Karpas-422 (cell line): ENCODE data around the gene INCA1. TPM values are rescaled to one million over a fixed set of nuclear protein-coding genes. Genes with fewer than 3 reads are reported as not detected.

Source experiments
- DNase-seq: peaks from one replicate; pipeline ENCODE4 v3.0.0-alpha.2; 2015
- H2AFZ ChIP-seq: fragments of 200-600 bp; sonication (generic); 2 replicates; pipeline ENCODE4 v1.6.1; 2014; ENCODE audit warnings: antibody characterized with exemption, low read length, mixed read lengths
- H3K27ac ChIP-seq: fragments of 200-600 bp; sonication (generic); 2 replicates; pipeline ENCODE4 v1.5.1; 2014; ENCODE audit warnings: mild to moderate bottlenecking, low read length, moderate library complexity
- H3K27me3 ChIP-seq: fragments of 200-600 bp; sonication (generic); 2 replicates; pipeline ENCODE4 v1.6.1; 2014; ENCODE audit warnings: low read length, mixed read lengths
- H3K36me3 ChIP-seq: fragments of 200-600 bp; sonication (generic); 2 replicates; pipeline ENCODE4 v1.6.1; 2014; ENCODE audit warnings: low read length, mixed read lengths; ENCODE audit not compliant: insufficient read depth
- H3K4me1 ChIP-seq: fragments of 200-600 bp; sonication (generic); 2 replicates; pipeline ENCODE4 v1.6.1; 2014; ENCODE audit warnings: mild to moderate bottlenecking, low read length, mixed read lengths
- H3K4me2 ChIP-seq: fragments of 200-600 bp; sonication (generic); 2 replicates; pipeline ENCODE4 v1.6.1; 2014; ENCODE audit warnings: low read length, low read depth, mild to moderate bottlenecking; ENCODE audit not compliant: poor library complexity, severe bottlenecking
- H3K4me3 ChIP-seq: fragments of 200-600 bp; sonication (generic); 2 replicates; pipeline ENCODE4 v1.5.1; 2014; ENCODE audit warnings: mild to moderate bottlenecking, antibody characterized with exemption, low read length, mixed read lengths
- H3K79me2 ChIP-seq: fragments of 200-600 bp; sonication (generic); 2 replicates; pipeline ENCODE4 v1.6.1; 2014; ENCODE audit warnings: mild to moderate bottlenecking, low read length, mixed read lengths
- H3K9ac ChIP-seq: fragments of 200-600 bp; sonication (generic); 2 replicates; pipeline ENCODE4 v1.6.0; 2014; ENCODE audit warnings: low read length
- H3K9me2 ChIP-seq: fragments of 200-600 bp; sonication (generic), shearing (Covaris generic); replicated peaks from 2 replicates; pipeline ENCODE4 v1.6.0; 2014; ENCODE audit warnings: mild to moderate bottlenecking, low read length, moderate library complexity; ENCODE audit not compliant: insufficient read depth
- H3K9me3 ChIP-seq: fragments of 300-700, 200-600 bp; sonication (generic); 2 replicates; pipeline ENCODE4 v1.6.1; 2014; ENCODE audit warnings: low read length, mixed read lengths
- H4K20me1 ChIP-seq: fragments of 200-600 bp; sonication (generic); 2 replicates; pipeline ENCODE4 v1.6.1; 2014; ENCODE audit warnings: mild to moderate bottlenecking, antibody characterized with exemption, low read length, low read depth; ENCODE audit not compliant: insufficient read depth
- total RNA-seq: library from RNA; depleted of rRNA; stranded (reverse); fragments of >200 nt; shearing (Covaris generic); gene quantifications from 2 replicates; pipeline ENCODE4 v1.2.3, GENCODE V29; 2014; ENCODE audit warnings: low replicate concordance; rRNA removed

The INCA1 gene
- not detected in 2 replicates for total RNA-seq

- H3K4me1 ChIP-seq = peaks cover 18% of the 10 kb centered on the region
- peak within 1 kb of the TSS; percentile 86 for H3K4me2 ChIP-seq
- H3K79me2 ChIP-seq = peaks cover 21% of the 10 kb centered on the region
- peak within 1 kb of the TSS; percentile 92 for H3K9ac ChIP-seq
- H3K27ac ChIP-seq = peak within 1 kb of the TSS; percentile 37
- no peaks in the 10 kb centered on the region for H3K27me3 ChIP-seq
- no peaks in the 10 kb centered on the region for H3K9me2 ChIP-seq
- H2AFZ ChIP-seq = 0 out of 2 replicates have a peak within 1 kb of the TSS, but pooled peaks have one; percentile 57
- H3K9me3 ChIP-seq = no peaks in the 10 kb centered on the region
- 0 out of 2 replicates have a peak, but pooled peaks cover 2% of the 10 kb centered on the region for H3K36me3 ChIP-seq
- H3K4me3 ChIP-seq = peak within 1 kb of the TSS; percentile 78
- no peaks in the 10 kb centered on the region for H4K20me1 ChIP-seq
- peak; percentile 97 for DNase-seq
Measured at GRCh38 chr17:4997302-4998026, at the start of gene INCA1, which contains the start of gene KIF1C. Gene INCA1 (minus strand): TSS chr17:4997522. CDS start chr17:4994437, 3,085 bp downstream. Gene KIF1C (plus strand): TSS chr17:4997950. CDS start chr17:5000247, 2,297 bp downstream.

- H3K9me3 ChIP-seq = no peaks in the 10 kb centered on the region
- no peaks in the 10 kb centered on the region for H3K36me3 ChIP-seq
- no peak overlapping the region for H3K4me3 ChIP-seq
- H3K4me1 ChIP-seq = no peaks in the 10 kb centered on the region
- H4K20me1 ChIP-seq = no peaks in the 10 kb centered on the region
- H3K9ac ChIP-seq = no peak overlapping the region
- no peak overlapping the region for H3K27ac ChIP-seq
- no peak overlapping the region for H2AFZ ChIP-seq
- no peak overlapping the region for H3K4me2 ChIP-seq
- H3K79me2 ChIP-seq = no peaks in the 10 kb centered on the region
- no peaks in the 10 kb centered on the region for H3K9me2 ChIP-seq
- no peaks in the 10 kb centered on the region for H3K27me3 ChIP-seq
- DNase-seq = no peak
Measured at GRCh38 chr17:5045496-5045895, 48.2 kb upstream of the INCA1 start.

GRCh38 chr17:5044630-5045029, 47.3 kb upstream of the INCA1 start:
- H3K27me3 ChIP-seq = no peaks in the 10 kb centered on the region
- no peak overlapping the region for H3K4me2 ChIP-seq
- H3K36me3 ChIP-seq = no peaks in the 10 kb centered on the region
- H4K20me1 ChIP-seq = no peaks in the 10 kb centered on the region
- H2AFZ ChIP-seq = no peak overlapping the region
- H3K79me2 ChIP-seq = no peaks in the 10 kb centered on the region
- H3K9me2 ChIP-seq = no peaks in the 10 kb centered on the region
- no peaks in the 10 kb centered on the region for H3K4me1 ChIP-seq
- no peak overlapping the region for H3K9ac ChIP-seq
- H3K9me3 ChIP-seq = no peaks in the 10 kb centered on the region
- no peak overlapping the region for H3K27ac ChIP-seq
- no peak for DNase-seq
- no peak overlapping the region for H3K4me3 ChIP-seq

- Histone ChIP-seq H3K9me2 (no peaks in the 10 kb centered on the region), H3K9ac (no peak overlapping the region), H3K4me1 (no peaks in the 10 kb centered on the region), H4K20me1 (no peaks in the 10 kb centered on the region), H3K9me3 (no peaks in the 10 kb centered on the region), H3K4me3 (no peak overlapping the region), H2AFZ (no peak overlapping the region), H3K4me2 (no peak overlapping the region), H3K36me3 (no peaks in the 10 kb centered on the region), H3K27ac (no peak overlapping the region), H3K27me3 (no peaks in the 10 kb centered on the region), H3K79me2 (no peaks in the 10 kb centered on the region)
- no peak for DNase-seq
Measured at GRCh38 chr17:5043524-5043923, 46.2 kb upstream of the INCA1 start.

GRCh38 chr17:5042157-5043022, 45.1 kb upstream of the INCA1 start:
- Histone ChIP-seq H3K79me2 (no peaks in the 10 kb centered on the region), H3K36me3 (no peaks in the 10 kb centered on the region), H3K4me2 (no peak overlapping the region), H3K4me3 (no peak overlapping the region), H3K9ac (no peak overlapping the region), H2AFZ (no peak overlapping the region), H3K4me1 (no peaks in the 10 kb centered on the region), H3K9me2 (no peaks in the 10 kb centered on the region), H3K27me3 (no peaks in the 10 kb centered on the region), H4K20me1 (no peaks in the 10 kb centered on the region), H3K9me3 (no peaks in the 10 kb centered on the region), H3K27ac (no peak overlapping the region)
- no peak for DNase-seq

GRCh38 chr17:5035315-5035714, 38.0 kb upstream of the INCA1 start, which contains the start of gene SLC52A1:
Gene SLC52A1 (minus strand): TSS chr17:5035426. CDS start chr17:5034606, 820 bp downstream.
- no peaks in the 10 kb centered on the region for H4K20me1 ChIP-seq
- H3K36me3 ChIP-seq = no peaks in the 10 kb centered on the region
- H3K79me2 ChIP-seq = no peaks in the 10 kb centered on the region
- no peak within 1 kb of the TSS for H3K27ac ChIP-seq
- peak; percentile 38 for DNase-seq
- no peak within 1 kb of the TSS for H3K4me3 ChIP-seq
- H3K27me3 ChIP-seq = no peaks in the 10 kb centered on the region
- no peak within 1 kb of the TSS for H2AFZ ChIP-seq
- H3K9me3 ChIP-seq = no peaks in the 10 kb centered on the region
- H3K4me1 ChIP-seq = peaks cover 4% of the 10 kb centered on the region
- H3K9ac ChIP-seq = no peak within 1 kb of the TSS
- H3K9me2 ChIP-seq = no peaks in the 10 kb centered on the region
- no peak within 1 kb of the TSS for H3K4me2 ChIP-seq

GRCh38 chr17:5034651-5035050, 37.3 kb upstream of the INCA1 start:
- Histone ChIP-seq H3K9me2 (no peaks in the 10 kb centered on the region), H3K27ac (no peak overlapping the region), H2AFZ (no peak overlapping the region), H3K36me3 (no peaks in the 10 kb centered on the region), H4K20me1 (no peaks in the 10 kb centered on the region), H3K27me3 (no peaks in the 10 kb centered on the region), H3K4me3 (no peak overlapping the region), H3K79me2 (no peaks in the 10 kb centered on the region), H3K9ac (no peak overlapping the region), H3K4me2 (no peak overlapping the region), H3K9me3 (no peaks in the 10 kb centered on the region), H3K4me1 (peaks cover 4% of the 10 kb centered on the region)
- no peak for DNase-seq

- H3K9ac ChIP-seq = no peak overlapping the region
- no peaks in the 10 kb centered on the region for H3K9me3 ChIP-seq
- H3K36me3 ChIP-seq = no peaks in the 10 kb centered on the region
- no peaks in the 10 kb centered on the region for H4K20me1 ChIP-seq
- H3K4me1 ChIP-seq = peaks cover 4% of the 10 kb centered on the region
- no peaks in the 10 kb centered on the region for H3K27me3 ChIP-seq
- H2AFZ ChIP-seq = no peak overlapping the region
- no peak for DNase-seq
- H3K79me2 ChIP-seq = no peaks in the 10 kb centered on the region
- no peaks in the 10 kb centered on the region for H3K9me2 ChIP-seq
- no peak overlapping the region for H3K4me3 ChIP-seq
- no peak overlapping the region for H3K27ac ChIP-seq
- H3K4me2 ChIP-seq = no peak overlapping the region
Measured at GRCh38 chr17:5034063-5034462, 36.7 kb upstream of the INCA1 start.
